ENCODE results near the gene DCTD.

The DCTD gene

GRCh38 chr4:182917182-182918043 lies at the start of gene DCTD:
Gene DCTD (minus strand): TSS chr4:182917386. CDS start chr4:182915568, 1,818 bp downstream.
- peak within 1 kb of the TSS; percentile 67 for H3K4me3 ChIP-seq (ENCODE audit: low read depth, low read length)
- in situ Hi-C loops (cut with HindIII; ENCODE audit: low sequenced_read_pairs), result no loop called here
- no peak for DNase-seq (ENCODE audit: low read depth)
- TF ChIP-seq, protein P1, sequence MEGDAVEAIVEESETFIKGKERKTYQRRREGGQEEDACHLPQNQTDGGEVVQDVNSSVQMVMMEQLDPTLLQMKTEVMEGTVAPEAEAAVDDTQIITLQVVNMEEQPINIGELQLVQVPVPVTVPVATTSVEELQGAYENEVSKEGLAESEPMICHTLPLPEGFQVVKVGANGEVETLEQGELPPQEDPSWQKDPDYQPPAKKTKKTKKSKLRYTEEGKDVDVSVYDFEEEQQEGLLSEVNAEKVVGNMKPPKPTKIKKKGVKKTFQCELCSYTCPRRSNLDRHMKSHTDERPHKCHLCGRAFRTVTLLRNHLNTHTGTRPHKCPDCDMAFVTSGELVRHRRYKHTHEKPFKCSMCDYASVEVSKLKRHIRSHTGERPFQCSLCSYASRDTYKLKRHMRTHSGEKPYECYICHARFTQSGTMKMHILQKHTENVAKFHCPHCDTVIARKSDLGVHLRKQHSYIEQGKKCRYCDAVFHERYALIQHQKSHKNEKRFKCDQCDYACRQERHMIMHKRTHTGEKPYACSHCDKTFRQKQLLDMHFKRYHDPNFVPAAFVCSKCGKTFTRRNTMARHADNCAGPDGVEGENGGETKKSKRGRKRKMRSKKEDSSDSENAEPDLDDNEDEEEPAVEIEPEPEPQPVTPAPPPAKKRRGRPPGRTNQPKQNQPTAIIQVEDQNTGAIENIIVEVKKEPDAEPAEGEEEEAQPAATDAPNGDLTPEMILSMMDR (IDR thresholded peaks at IDR 0.05; ENCODE audit: low read depth, low read length, missing control alignments), result peak; percentile 50

- H3K4me3 ChIP-seq (ENCODE audit: low read depth, low read length), result no peak overlapping the region
- no peak for DNase-seq (ENCODE audit: low read depth)
- TF ChIP-seq, protein P1 (IDR thresholded peaks at IDR 0.05; ENCODE audit: low read depth, low read length, missing control alignments), result no peak
- in situ Hi-C loops (cut with HindIII; ENCODE audit: low sequenced_read_pairs), result no loop called here
Measured at GRCh38 chr4:182960746-182961145, 43.6 kb upstream of the DCTD start.

GRCh38 chr4:182960228-182960627 lies 43.0 kb upstream of the DCTD start:
- in situ Hi-C loops (cut with HindIII; ENCODE audit: low sequenced_read_pairs), result no loop called here
- TF ChIP-seq, protein P1 (IDR thresholded peaks at IDR 0.05; ENCODE audit: low read depth, low read length, missing control alignments), result no peak
- no peak for DNase-seq (ENCODE audit: low read depth)
- no peak overlapping the region for H3K4me3 ChIP-seq (ENCODE audit: low read depth, low read length)

- TF ChIP-seq, protein P1 (IDR thresholded peaks at IDR 0.05; ENCODE audit: low read depth, low read length, missing control alignments), result no peak
- in situ Hi-C loops (cut with HindIII; ENCODE audit: low sequenced_read_pairs), result no loop called here
- no peak overlapping the region for H3K4me3 ChIP-seq (ENCODE audit: low read depth, low read length)
- no peak for DNase-seq (ENCODE audit: low read depth)
Measured at GRCh38 chr4:182955411-182955810, 38.2 kb upstream of the DCTD start.

GRCh38 chr4:182944484-182945213 lies 27.5 kb upstream of the DCTD start:
- TF ChIP-seq, protein P1 (IDR thresholded peaks at IDR 0.05; ENCODE audit: low read depth, low read length, missing control alignments), result no peak
- H3K4me3 ChIP-seq (ENCODE audit: low read depth, low read length), result no peak overlapping the region
- no peak for DNase-seq (ENCODE audit: low read depth)
- in situ Hi-C loops (cut with HindIII; ENCODE audit: low sequenced_read_pairs), result no loop called here

GRCh38 chr4:182939680-182940079 lies 22.5 kb upstream of the DCTD start:
- in situ Hi-C loops (cut with HindIII; ENCODE audit: low sequenced_read_pairs), result no loop called here
- no peak for DNase-seq (ENCODE audit: low read depth)
- TF ChIP-seq, protein P1 (IDR thresholded peaks at IDR 0.05; ENCODE audit: low read depth, low read length, missing control alignments), result no peak
- H3K4me3 ChIP-seq (ENCODE audit: low read depth, low read length), result no peak overlapping the region

All from astrocyte of the cerebellum (primary cell).